HepG2 (cell line): ENCODE results near the gene GALNTL6. TPM values are rescaled to one million over a fixed set of nuclear protein-coding genes. Genes with fewer than 3 reads are reported as not detected.

Experiments
- ATAC-seq: fragments of 200-7000 bp; cut with Tn5 transposase; 3 replicates; pipeline ENCODE4 v1.9.1; 2020; ENCODE audit warnings: mild to moderate bottlenecking, moderate library complexity
- BruUV-seq: library from RNA; stranded (reverse); fragments of 400-500 nt; replicated peaks from 2 replicates; lab custom pipeline; 2021; lab: Mats Ljungman, UMichigan
- CTCF ChIA-PET: fragments of 300-600 bp; formaldehyde crosslinking; extraction: SDS; loops from one replicate; lab custom pipeline; 2021; ENCODE audit warnings: low total read pairs, inconsistent platforms, low intra/inter-chr PET ratio; lab: Yijun Ruan, JAX
- POLR2A ChIA-PET: fragments of 350-600 bp; sonication (Branson Sonifier 250); formaldehyde crosslinking; loops from one replicate; lab custom pipeline; 2020; ENCODE audit warnings: antibody characterized with exemption, inconsistent platforms; lab: Yijun Ruan, JAX
- DNase-seq: peaks from one replicate; pipeline ENCODE4 v3.0.0-alpha.2; 2015; ENCODE audit warnings: low spot score
- FAIRE-seq: peaks from 3 replicates; lab custom pipeline; 2011; peaks lifted over from hg19 to GRCh38; lab: Jason Lieb, UNC
- H2AFZ ChIP-seq: one replicate; pipeline ENCODE4 v1.6.1; 2011; ENCODE audit warnings: low read length, inconsistent platforms
- H3K27ac ChIP-seq: fragments of 300-600 bp; 3 replicates; pipeline ENCODE4 v1.8.0; 2011; ENCODE audit warnings: mixed run types, mild to moderate bottlenecking, mixed read lengths, low read length, inconsistent platforms; ENCODE audit not compliant: insufficient read depth; ENCODE audit errors: extremely low read length
- H3K27me3 ChIP-seq, 2 experiments: fragments of 200-600 bp in 1 of 2; 2 replicates in 1 of 2; 3 replicates in 1 of 2; pipeline versions ENCODE4 v1.6.0 to v1.8.0; 2011; ENCODE audit warnings: low read length in 2 of 2, mild to moderate bottlenecking in 2 of 2, moderate library complexity in 2 of 2, inconsistent platforms in 1 of 2; ENCODE audit not compliant: insufficient read depth in 2 of 2, control insufficient read depth in 1 of 2
- H3K36me3 ChIP-seq, 2 experiments: fragments of 200-600 bp in 1 of 2; replicated peaks in 1 of 2; 2 replicates in 1 of 2; 3 replicates in 1 of 2; pipeline versions ENCODE4 v1.5.1 to v1.8.0; 2011; ENCODE audit warnings: low read length in 2 of 2, inconsistent platforms in 1 of 2; ENCODE audit not compliant: insufficient read depth in 2 of 2, control insufficient read depth in 1 of 2
- H3K4me1 ChIP-seq: 2 replicates; pipeline ENCODE4 v1.5.1; 2012; ENCODE audit warnings: low read length, inconsistent platforms; ENCODE audit not compliant: insufficient read depth
- H3K4me2 ChIP-seq: 2 replicates; pipeline ENCODE4 v1.6.0; 2011; ENCODE audit warnings: low read depth, low read length, inconsistent platforms
- H3K4me3 ChIP-seq, 3 experiments: fragments of 200-600 bp in 1 of 3; sonication (generic), shearing (Covaris generic) in 1 of 3; replicated peaks in 1 of 3; 2 replicates each; pipeline ENCODE4 v1.5.1; 2011 to 2016; ENCODE audit warnings: low read length in 3 of 3, inconsistent platforms in 2 of 3, low read depth in 2 of 3, mild to moderate bottlenecking in 2 of 3, control low read depth in 1 of 3, mixed read lengths in 1 of 3; ENCODE audit not compliant: insufficient read depth in 1 of 3
- H3K79me2 ChIP-seq: one replicate; pipeline ENCODE4 v1.6.1; 2011; ENCODE audit warnings: low read length, inconsistent platforms; ENCODE audit not compliant: insufficient read depth
- H3K9ac ChIP-seq: 2 replicates; pipeline ENCODE4 v1.6.0; 2011; ENCODE audit warnings: mild to moderate bottlenecking, low read depth, low read length, inconsistent platforms; ENCODE audit not compliant: insufficient read depth
- H3K9me3 ChIP-seq: 2 replicates; pipeline ENCODE4 v1.5.1; 2012; ENCODE audit warnings: mild to moderate bottlenecking, low read length
- H4K20me1 ChIP-seq: 2 replicates; pipeline ENCODE4 v1.6.0; 2011; ENCODE audit warnings: inconsistent platforms, mild to moderate bottlenecking, low read length, moderate library complexity; ENCODE audit not compliant: insufficient read depth
- CBX2 ChIP-seq, 2 experiments: fragments of 200-600 bp in 1 of 2; sonication (generic); formaldehyde crosslinking in 1 of 2; IDR thresholded peaks; 2 replicates each; pipeline versions ENCODE4 v1.7.0 to v1.8.1; 2018 to 2022; ENCODE audit warnings: low read depth in 2 of 2, low read length in 1 of 2, mild to moderate bottlenecking in 1 of 2, missing genetic modification reagents in 1 of 2
- GATAD1 ChIP-seq: IDR thresholded peaks from 2 replicates; pipeline ENCODE4 v1.6.1; 2016; ENCODE audit warnings: missing genetic modification reagents, missing compliant biosample characterization
- MZF1 ChIP-seq: sonication (generic); formaldehyde crosslinking; IDR thresholded peaks from 2 replicates; pipeline ENCODE4 v1.8.1; 2023; ENCODE audit warnings: mild to moderate bottlenecking, missing genetic modification reagents, borderline replicate concordance
- PAF1 ChIP-seq: IDR thresholded peaks from 2 replicates; pipeline ENCODE4 v1.6.1; 2016; ENCODE audit warnings: missing genetic modification reagents, missing compliant biosample characterization
- TGIF2 ChIP-seq: IDR thresholded peaks from 2 replicates; pipeline ENCODE4 v1.6.1; 2016; ENCODE audit warnings: control low read depth, missing compliant biosample characterization
- ZNF430 ChIP-seq: sonication (generic); formaldehyde crosslinking; IDR thresholded peaks from 2 replicates; pipeline ENCODE4 v1.9.0; 2021; ENCODE audit warnings: mild to moderate bottlenecking, missing genetic modification reagents
- ZNF564 ChIP-seq: sonication (generic); formaldehyde crosslinking; IDR thresholded peaks from 2 replicates; pipeline ENCODE4 v1.8.1; 2023; ENCODE audit warnings: mild to moderate bottlenecking, missing genetic modification reagents
- ZUFSP ChIP-seq: sonication (generic); formaldehyde crosslinking; IDR thresholded peaks from 2 replicates; pipeline ENCODE4 v1.9.0; 2021; ENCODE audit warnings: missing genetic modification reagents, mild to moderate bottlenecking, borderline replicate concordance
- in situ Hi-C: cut with HindIII; loops from 2 replicates; pipeline ENCODE4 v1.10.0; 2017; ENCODE audit warnings: low pct_unique_long_range_greater_than_20kb; ENCODE audit not compliant: extremely low pct_ligation_motif_present
- intact Hi-C: fragments of 100-400 bp; cut with micrococcal nuclease; formaldehyde crosslinking; loops from one replicate; pipeline ENCODE4 v1.10.0; 2022; ENCODE audit not compliant: unreplicated experiment
- polyA plus RNA-seq, 8 experiments: library from polyadenylated mRNA; depleted of rRNA in 3 of 8; stranded (reverse) in 7 of 8; unstranded in 1 of 8; fragments of >200 nt; fragmentation: Illumina TruSeq in 4 of 8; extraction: Trizol in 4 of 8; gene quantifications; 2 replicates each; pipeline versions ENCODE4 v1.2.1 to v1.2.3, GENCODE V29; 2011 to 2016; ENCODE audit warnings: low read depth in 4 of 8, missing spikeins in 1 of 8, mixed read lengths in 1 of 8; ENCODE audit not compliant: insufficient read depth in 1 of 8
- total RNA-seq, 5 experiments: library from RNA; depleted of rRNA; stranded (reverse); fragments of >200 nt; fragmentation: Illumina TruSeq; extraction: Trizol; gene quantifications; 2 replicates each; pipeline ENCODE4 v1.2.3, GENCODE V29; 2016; ENCODE audit warnings: low read depth in 1 of 5
- TF ChIP-seq, protein P1 (sequence below): sonication (generic); formaldehyde crosslinking; IDR thresholded peaks from 2 replicates; pipeline ENCODE4 v1.9.0; 2021; ENCODE audit warnings: missing genetic modification reagents, borderline replicate concordance
- TF ChIP-seq, protein P2 (sequence below): sonication (generic); formaldehyde crosslinking; IDR thresholded peaks from 2 replicates; pipeline ENCODE4 v1.8.0; 2023; ENCODE audit warnings: mild to moderate bottlenecking, missing genetic modification reagents

Gene GALNTL6
- total and polyA plus RNA-seq, 2 of the 13 experiments (the other 11 are each of a cell fraction or from before 2014, with no cell fraction given): not detected

- TF ChIP-seq, protein P1, sequence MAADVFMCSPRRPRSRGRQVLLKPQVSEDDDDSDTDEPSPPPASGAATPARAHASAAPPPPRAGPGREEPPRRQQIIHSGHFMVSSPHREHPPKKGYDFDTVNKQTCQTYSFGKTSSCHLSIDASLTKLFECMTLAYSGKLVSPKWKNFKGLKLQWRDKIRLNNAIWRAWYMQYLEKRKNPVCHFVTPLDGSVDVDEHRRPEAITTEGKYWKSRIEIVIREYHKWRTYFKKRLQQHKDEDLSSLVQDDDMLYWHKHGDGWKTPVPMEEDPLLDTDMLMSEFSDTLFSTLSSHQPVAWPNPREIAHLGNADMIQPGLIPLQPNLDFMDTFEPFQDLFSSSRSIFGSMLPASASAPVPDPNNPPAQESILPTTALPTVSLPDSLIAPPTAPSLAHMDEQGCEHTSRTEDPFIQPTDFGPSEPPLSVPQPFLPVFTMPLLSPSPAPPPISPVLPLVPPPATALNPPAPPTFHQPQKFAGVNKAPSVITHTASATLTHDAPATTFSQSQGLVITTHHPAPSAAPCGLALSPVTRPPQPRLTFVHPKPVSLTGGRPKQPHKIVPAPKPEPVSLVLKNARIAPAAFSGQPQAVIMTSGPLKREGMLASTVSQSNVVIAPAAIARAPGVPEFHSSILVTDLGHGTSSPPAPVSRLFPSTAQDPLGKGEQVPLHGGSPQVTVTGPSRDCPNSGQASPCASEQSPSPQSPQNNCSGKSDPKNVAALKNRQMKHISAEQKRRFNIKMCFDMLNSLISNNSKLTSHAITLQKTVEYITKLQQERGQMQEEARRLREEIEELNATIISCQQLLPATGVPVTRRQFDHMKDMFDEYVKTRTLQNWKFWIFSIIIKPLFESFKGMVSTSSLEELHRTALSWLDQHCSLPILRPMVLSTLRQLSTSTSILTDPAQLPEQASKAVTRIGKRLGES (CRISPR knock-in tag): no peak
- TF ChIP-seq, protein P2, sequence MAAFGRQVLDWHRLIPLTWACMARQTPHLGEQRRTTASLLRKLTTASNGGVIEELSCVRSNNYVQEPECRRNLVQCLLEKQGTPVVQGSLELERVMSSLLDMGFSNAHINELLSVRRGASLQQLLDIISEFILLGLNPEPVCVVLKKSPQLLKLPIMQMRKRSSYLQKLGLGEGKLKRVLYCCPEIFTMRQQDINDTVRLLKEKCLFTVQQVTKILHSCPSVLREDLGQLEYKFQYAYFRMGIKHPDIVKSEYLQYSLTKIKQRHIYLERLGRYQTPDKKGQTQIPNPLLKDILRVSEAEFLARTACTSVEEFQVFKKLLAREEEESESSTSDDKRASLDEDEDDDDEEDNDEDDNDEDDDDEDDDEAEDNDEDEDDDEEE: no peak
- TF ChIP-seq MZF1 (CRISPR knock-in tag): no peak
These were observed 127.5 kb downstream of the GALNTL6 start (continued) for GRCh38 chr4:171940656-171941055.

DNA sequence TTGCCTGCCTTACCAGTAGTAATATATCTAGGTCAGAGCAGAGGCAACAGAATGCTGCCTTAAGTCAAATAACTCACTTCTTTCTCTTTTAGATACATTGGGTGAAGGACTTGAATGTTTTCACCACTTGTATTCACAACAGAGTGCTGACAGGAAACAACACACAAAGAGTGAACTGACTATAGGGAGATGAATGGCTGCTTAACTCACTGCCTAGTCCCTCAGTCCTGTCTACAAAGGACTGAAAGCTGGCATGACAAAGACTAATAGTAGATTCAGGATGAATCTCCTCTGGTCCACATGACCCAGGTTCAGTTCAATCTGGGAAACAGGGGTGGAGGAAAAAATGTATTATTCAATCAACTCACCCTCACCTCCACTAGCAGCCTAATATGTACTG is 134.2 kb downstream of the GALNTL6 start:
- TF ChIP-seq CBX2 (IDR thresholded peaks at IDR 0.05; ENCODE audit: low read depth, low read length) (no peak), CBX2 (CRISPR knock-in tag; IDR thresholded peaks at IDR 0.05; ENCODE audit: low read depth) (no peak), ZUFSP (CRISPR knock-in tag) (no peak), TGIF2 (CRISPR knock-in tag) (no peak), ZNF564 (CRISPR knock-in tag) (no peak), ZNF430 (CRISPR knock-in tag) (no peak), PAF1 (no peak), GATAD1 (CRISPR knock-in tag) (no peak)
- Histone ChIP-seq H3K4me2 (no peak overlapping the region), H3K27me3 (no peaks in the 10 kb centered on the region; a peak in 1 of 5 replicates), H3K4me1 (no peaks in the 10 kb centered on the region), H3K9me3 (no peaks in the 10 kb centered on the region), H3K27ac (no peak overlapping the region), H2AFZ (no peak overlapping the region), H3K9ac (no peak overlapping the region), H4K20me1 (no peaks in the 10 kb centered on the region), H3K36me3 (no peaks in the 10 kb centered on the region), H3K79me2 (no peaks in the 10 kb centered on the region), H3K4me3 (no peak overlapping the region)
- ChIA-PET POLR2A (no interaction called here), CTCF (no interaction called here)
- intact Hi-C loops (no loop called here), in situ Hi-C loops (no loop called here)
- no peak for ATAC-seq
- no peak for DNase-seq
- FAIRE-seq: no peak
- no TSS peak for BruUV-seq
